LNCaP clone FGC (cell line): Measurements from ENCODE around the gene PADI2.

ENCODE experiments used
- DNase-seq: peaks from one replicate; pipeline ENCODE4 v3.0.0-alpha.2; 2011; ENCODE audit warnings: low read depth
- H3K4me3 ChIP-seq: 2 replicates; pipeline ENCODE4 v1.5.1; 2011; ENCODE audit warnings: mild to moderate bottlenecking, low read depth, low read length, control low read depth
- TF ChIP-seq, protein P1 (sequence below): IDR thresholded peaks from 2 replicates; pipeline ENCODE4 v1.5.1; 2012; ENCODE audit warnings: mild to moderate bottlenecking; ENCODE audit not compliant: control insufficient read depth, insufficient read depth; ENCODE audit errors: extremely low read depth

The PADI2 gene

DNA sequence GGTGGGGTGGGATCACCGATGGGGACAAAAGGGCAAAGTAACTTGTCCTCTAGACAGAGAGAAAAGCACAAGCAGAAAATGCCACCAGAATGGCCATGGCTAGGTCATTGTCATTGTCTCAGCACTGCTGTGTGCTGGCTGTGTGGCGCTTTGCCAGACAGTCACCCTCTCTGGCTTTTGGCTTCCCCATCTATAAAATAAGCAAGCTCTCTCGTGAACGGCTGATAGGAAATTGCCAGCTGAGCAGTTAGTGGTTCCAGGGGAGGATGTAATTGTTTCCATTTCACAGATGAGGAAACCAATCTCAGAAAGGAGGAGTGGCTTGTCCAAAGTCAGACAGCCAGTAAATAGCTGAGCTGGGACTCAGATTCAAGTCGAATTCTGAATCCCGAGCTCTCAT, 32.5 kb downstream of the PADI2 start:
- no peak for DNase-seq
- TF ChIP-seq, protein P1, sequence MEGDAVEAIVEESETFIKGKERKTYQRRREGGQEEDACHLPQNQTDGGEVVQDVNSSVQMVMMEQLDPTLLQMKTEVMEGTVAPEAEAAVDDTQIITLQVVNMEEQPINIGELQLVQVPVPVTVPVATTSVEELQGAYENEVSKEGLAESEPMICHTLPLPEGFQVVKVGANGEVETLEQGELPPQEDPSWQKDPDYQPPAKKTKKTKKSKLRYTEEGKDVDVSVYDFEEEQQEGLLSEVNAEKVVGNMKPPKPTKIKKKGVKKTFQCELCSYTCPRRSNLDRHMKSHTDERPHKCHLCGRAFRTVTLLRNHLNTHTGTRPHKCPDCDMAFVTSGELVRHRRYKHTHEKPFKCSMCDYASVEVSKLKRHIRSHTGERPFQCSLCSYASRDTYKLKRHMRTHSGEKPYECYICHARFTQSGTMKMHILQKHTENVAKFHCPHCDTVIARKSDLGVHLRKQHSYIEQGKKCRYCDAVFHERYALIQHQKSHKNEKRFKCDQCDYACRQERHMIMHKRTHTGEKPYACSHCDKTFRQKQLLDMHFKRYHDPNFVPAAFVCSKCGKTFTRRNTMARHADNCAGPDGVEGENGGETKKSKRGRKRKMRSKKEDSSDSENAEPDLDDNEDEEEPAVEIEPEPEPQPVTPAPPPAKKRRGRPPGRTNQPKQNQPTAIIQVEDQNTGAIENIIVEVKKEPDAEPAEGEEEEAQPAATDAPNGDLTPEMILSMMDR, result no peak
- H3K4me3 ChIP-seq, result no peak overlapping the region

DNA sequence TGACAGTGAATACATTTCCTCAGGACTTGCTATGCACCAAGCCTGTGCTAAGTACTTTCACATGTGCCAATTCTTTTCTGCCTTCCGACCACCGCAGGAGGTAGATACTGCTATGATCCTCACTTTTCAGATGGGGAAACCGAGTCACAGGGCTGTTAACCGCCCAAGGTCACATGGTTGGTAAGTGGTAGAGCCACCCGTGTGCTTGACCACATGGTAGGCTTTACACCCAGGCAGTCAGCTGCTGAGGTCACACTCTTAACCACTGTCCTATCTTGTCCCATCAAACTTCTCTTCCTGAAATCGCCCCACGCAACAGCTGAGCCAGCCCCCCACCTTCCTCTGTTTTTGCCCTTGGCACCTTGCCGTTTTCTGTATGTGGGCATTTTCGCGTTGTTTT, 34.5 kb downstream of the PADI2 start:
- H3K4me3 ChIP-seq, result no peak overlapping the region
- DNase-seq, result no peak
- TF ChIP-seq, protein P1, result no peak

DNA sequence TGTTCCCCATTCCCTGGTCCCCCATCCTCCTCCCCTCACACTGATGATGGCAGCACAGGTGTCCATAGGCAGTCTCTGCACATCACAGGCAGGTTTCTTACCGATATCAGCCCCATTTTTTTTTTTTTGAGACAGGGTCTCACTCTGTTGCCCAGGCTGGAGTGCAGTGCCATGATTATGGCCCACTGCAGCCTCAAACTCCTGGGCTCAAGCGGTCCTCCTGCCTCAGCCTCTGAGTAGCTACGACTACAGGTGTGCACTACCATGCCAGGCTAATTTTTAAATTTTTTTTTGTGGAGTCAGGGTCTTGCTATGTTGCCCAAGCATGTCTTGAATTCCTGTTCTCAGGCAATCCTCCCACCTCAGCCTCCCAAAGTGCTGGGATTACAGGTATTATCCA, 36.5 kb downstream of the PADI2 start:
- no peak overlapping the region for H3K4me3 ChIP-seq
- TF ChIP-seq, protein P1, result no peak
- no peak for DNase-seq

GRCh38 chr1:17081439-17081838, 37.8 kb downstream of the PADI2 start:
- DNase-seq, result no peak
- TF ChIP-seq, protein P1, result no peak
- H3K4me3 ChIP-seq, result no peak overlapping the region

GRCh38 chr1:17080880-17081279, 38.4 kb downstream of the PADI2 start:
- TF ChIP-seq, protein P1, result no peak
- no peak for DNase-seq
- no peak overlapping the region for H3K4me3 ChIP-seq

DNA sequence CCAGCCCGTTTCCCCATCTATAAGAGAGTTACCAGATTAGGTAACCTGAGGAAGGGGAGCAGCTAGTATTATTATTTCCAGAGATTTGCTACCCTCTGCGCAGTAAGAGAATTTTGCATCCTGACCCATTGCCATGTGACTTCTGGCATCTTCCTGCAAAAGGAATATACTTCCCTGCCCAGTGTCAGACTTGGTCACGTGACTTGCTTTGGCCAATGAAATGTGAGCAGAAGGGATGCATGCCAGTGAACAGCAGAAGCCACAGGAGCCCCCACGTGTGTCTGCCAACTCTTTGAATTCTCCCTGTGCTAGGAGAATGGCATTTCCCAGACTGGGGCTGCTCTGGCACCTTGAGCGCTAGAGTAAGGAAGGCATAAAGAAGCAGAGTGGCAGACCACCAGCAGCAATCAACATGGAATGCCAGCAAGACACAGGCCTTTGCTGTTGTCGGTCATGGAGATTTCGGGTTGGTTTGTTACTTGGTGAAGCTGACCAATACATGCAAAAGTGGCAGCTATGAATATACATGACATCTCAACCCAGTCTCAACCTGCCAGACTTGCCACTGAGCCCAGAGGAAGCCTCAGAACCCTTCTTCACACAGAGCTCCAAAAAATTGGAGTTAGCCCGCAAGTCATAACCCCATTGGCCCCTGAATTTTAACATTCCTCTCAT, 39.0 kb downstream of the PADI2 start:
- no peak overlapping the region for H3K4me3 ChIP-seq
- TF ChIP-seq, protein P1, result no peak
- no peak for DNase-seq
